ENCODE measurements around the gene LAMA2.

GRCh38 chr6:129364037-129364436 is 481.1 kb downstream of the LAMA2 start:
- TF ChIP-seq CTCF (IDR thresholded peaks at IDR 0.05) (no peak), POLR2A (IDR thresholded peaks at IDR 0.05) (no peak)

Data from right lobe of liver (tissue), 4 donors.